GM12873 (cell line): ENCODE results near the gene DUS3L.

Source experiments
- TF ChIP-seq, protein P1 (sequence below): IDR thresholded peaks from 2 replicates; pipeline ENCODE4 v1.5.1; 2012; ENCODE audit warnings: low read depth, mild to moderate bottlenecking, moderate library complexity, low read length, control low read depth; ENCODE audit not compliant: insufficient read depth; ENCODE audit errors: missing control alignments

The DUS3L gene

DNA sequence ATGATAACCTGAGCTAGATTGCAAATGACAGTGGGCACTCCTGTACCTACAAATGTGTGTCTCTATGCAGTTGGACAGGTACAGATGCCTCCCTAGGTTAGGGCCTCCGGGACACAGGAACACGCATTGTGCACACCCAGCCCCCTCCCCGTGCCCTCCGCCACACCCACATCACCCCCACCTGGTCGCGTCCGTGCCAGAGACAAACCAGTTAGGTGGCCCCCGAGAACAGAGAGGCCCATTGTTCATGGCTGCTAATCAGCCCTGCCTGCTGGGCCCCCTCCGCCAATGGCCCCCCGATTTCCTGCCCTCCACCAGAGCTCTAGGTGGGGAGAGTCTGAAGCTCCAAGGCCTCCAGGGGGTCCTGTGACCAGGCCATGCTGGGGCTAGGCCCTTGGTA lies 27.6 kb upstream of the DUS3L start:
- TF ChIP-seq, protein P1, sequence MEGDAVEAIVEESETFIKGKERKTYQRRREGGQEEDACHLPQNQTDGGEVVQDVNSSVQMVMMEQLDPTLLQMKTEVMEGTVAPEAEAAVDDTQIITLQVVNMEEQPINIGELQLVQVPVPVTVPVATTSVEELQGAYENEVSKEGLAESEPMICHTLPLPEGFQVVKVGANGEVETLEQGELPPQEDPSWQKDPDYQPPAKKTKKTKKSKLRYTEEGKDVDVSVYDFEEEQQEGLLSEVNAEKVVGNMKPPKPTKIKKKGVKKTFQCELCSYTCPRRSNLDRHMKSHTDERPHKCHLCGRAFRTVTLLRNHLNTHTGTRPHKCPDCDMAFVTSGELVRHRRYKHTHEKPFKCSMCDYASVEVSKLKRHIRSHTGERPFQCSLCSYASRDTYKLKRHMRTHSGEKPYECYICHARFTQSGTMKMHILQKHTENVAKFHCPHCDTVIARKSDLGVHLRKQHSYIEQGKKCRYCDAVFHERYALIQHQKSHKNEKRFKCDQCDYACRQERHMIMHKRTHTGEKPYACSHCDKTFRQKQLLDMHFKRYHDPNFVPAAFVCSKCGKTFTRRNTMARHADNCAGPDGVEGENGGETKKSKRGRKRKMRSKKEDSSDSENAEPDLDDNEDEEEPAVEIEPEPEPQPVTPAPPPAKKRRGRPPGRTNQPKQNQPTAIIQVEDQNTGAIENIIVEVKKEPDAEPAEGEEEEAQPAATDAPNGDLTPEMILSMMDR: no peak

DNA sequence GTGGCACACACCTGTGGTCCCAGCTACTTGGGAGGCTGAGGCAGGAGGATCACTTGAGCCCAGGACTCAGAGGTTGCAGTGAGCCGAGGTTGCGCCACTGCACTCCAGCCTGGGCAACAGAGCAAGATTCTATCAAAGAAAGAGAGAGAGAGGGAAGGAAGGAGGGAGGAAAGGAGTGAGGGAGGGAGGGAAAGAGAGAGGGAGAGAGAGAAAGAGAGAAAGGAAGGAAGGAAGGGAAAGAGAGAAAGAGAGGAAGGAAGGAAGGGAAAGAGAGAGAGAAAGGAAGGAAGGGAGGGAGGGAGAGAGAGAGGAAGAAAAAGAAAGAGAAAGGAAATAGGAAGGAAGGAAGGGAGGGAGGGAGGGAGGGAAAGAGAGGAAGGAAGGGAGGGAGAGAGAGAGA lies 26.3 kb upstream of the DUS3L start:
- TF ChIP-seq, protein P1: no peak

DNA sequence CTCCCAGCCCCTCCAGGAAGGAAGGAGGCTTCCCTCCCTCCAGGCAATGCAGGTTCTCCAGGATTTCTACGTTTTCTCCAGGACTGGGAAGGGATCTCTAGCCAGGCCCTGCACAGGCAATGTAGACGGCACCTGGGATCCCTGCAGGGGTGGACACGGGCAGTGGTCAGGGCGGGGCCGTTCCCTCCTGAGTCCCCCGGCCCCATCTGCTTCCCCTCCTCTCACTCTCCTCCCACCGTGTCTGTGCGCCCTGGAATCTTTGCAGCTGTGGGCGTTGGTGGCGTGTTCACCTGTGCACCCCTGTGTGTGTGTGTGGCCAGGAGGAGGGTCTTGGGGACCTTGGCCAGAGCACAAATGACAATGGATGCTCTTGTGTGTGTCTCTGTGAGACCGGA lies 23.9 kb upstream of the DUS3L start:
- TF ChIP-seq, protein P1: no peak

DNA sequence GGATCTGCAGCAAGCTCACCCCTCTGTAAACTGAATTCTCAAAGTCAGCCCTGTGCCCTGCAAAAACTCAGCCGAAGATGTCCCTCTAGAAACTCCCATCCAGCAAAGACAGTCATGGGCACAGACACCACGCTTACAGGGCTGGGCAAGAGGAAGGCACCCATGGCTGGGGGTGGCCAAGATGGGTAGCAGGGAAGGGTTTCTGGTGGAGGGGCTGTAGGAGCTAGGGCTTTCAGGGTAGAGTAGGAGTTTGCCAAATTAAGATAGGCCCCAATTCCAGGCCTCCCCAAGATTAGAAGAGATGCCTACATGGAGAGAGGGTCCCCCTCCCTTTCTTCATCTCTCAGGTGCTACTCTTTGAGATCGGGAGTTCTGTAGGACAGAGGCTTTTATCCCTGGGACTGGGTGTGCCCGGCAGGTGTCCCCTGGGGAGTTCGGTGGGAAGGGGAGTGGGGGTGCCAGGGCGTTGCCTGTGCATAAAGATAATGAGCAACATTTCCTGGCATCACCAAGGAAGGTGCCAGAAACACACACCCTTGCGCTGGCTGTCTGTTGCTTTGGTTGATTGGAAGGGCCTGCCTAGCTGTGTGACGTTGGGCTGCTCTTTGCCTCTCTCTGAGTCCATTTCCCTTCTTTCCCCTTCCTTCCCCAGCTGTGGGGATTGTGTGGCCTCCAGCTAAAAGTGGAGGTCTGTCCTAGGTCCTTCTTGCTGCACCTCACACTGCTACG lies 23.3 kb upstream of the DUS3L start:
- TF ChIP-seq, protein P1: no peak

DNA sequence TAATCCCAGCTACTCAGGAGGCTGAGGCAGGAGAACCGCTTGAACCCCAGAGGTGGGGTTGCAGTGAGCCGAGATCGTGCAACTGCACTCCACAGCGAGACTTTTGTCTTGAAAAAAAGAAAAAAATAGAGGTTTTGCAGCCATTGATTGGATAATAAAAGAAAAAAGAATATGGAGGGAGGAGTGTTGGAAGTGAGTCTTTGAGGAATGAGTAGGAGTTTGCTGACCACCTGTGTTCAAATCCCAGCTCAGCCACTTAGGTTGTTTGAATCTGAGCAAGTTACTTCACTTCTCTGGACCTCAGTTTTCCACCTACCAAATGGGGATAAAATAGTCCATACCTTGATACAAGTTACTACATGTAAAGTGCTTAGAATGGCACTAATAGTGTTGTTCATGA lies 20.2 kb upstream of the DUS3L start:
- TF ChIP-seq, protein P1: no peak

DNA sequence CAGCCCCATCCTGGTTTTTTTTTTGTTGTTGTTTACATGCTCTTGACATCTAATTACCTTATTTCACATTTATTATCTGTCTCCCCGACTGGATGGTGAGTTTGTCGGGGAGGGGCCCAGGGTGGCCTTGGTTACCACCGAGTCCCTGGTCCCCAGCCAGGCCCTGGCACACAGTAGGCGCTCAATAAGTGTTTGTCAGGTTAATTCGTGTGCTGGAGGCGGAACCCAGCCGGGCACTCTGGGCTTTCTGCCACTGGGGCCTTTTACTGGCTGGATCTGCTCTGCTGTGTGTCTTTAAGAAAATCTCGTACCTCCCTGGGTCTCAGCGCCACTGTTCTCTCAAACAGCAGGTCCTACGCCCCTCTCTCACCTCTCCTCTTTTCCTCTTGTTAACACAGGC lies 18.5 kb upstream of the DUS3L start:
- TF ChIP-seq, protein P1: no peak

DNA sequence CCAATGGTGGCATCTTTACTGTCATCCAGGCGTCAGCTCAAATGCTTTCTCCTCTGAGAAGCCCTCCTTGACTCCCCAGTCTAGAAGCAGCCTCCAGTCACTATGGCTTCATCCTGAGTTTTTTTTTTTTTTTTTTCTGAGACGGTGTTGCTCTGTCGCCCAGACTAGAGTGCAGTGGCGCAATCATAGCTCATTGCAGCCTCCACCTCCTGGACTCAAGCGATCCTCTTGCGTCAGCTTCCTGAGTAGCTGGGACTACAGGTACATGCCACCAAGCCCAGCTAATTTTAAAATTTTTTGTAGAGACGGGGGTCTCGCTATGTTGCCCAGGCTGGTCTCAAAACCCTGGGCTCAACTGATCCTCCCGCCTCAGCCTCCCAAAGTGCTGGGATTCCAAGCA lies 18.1 kb upstream of the DUS3L start:
- TF ChIP-seq, protein P1: no peak
